Right lung (tissue), 10 donors: ENCODE data around the gene CIT. TPM values are rescaled to one million over a fixed set of nuclear protein-coding genes. Genes with fewer than 3 reads are reported as not detected.
"Not testable (repeated sequence)": the region's sequence is repeated elsewhere in the genome, so short reads cannot be mapped to it uniquely, and the experiment has no call there.

ENCODE experiments used
- DNase-seq, 2 donors: peaks; one replicate each; pipeline ENCODE4 v3.0.0-alpha.2; 2013
- long read RNA-seq, 8 donors: transcript quantifications; one replicate each; lab custom pipeline, GENCODE V29; 2026
- polyA plus RNA-seq, 5 donors: library from polyadenylated mRNA; unstranded; fragments of 120-200 nt; gene quantifications; one replicate each; pipeline versions ENCODE4 v1.2.1 to v1.2.3, GENCODE V29; 2013; ENCODE audit warnings: inconsistent platforms in 1 of 5, low replicate concordance in 1 of 5; ENCODE audit not compliant: insufficient read length in 5 of 5, insufficient read depth in 1 of 5

Gene CIT
- polyA plus RNA-seq, result 10 to 100 TPM; 14.5 to 28.9 (median 23.6) TPM
- long read RNA-seq, donor 1, result 0 reads
- long read RNA-seq, donor 2, result 0 reads
- long read RNA-seq, donor 3, partial matches to known transcripts, result 0 of 2 reads
- long read RNA-seq, donor 3, other reads (novel, unspliced or antisense), result 0 of 2 reads
- long read RNA-seq, donor 4, partial matches to known transcripts, result 0 of 1 reads
- long read RNA-seq, donor 4, other reads (novel, unspliced or antisense), result 0 of 1 reads
- long read RNA-seq, donor 5, result 0 reads
- long read RNA-seq, donor 6, partial matches to known transcripts, result 0 of 2 reads
- long read RNA-seq, donor 6, other reads (novel, unspliced or antisense), result 0 of 2 reads
- long read RNA-seq, donor 7, result 0 reads
- long read RNA-seq, donor 8, result 0 reads

- peak; percentile 89 to 93 for DNase-seq
Measured at GRCh38 chr12:119876761-119877638, at the start of gene CIT. TSS of gene CIT (minus strand) at chr12:119877320. CDS start at chr12:119876168, 1,152 bp downstream.

- DNase-seq, result no peak
Measured at GRCh38 chr12:119925269-119925668, 48.1 kb upstream of the CIT start.

GRCh38 chr12:119920064-119920463 is 42.9 kb upstream of the CIT start:
- no peak for DNase-seq

GRCh38 chr12:119915894-119916510 is 38.9 kb upstream of the CIT start:
- no peak for DNase-seq

- no peak for DNase-seq
Measured at GRCh38 chr12:119914666-119915065, 37.5 kb upstream of the CIT start.

- no peak for DNase-seq
Measured at GRCh38 chr12:119913536-119914330, 36.6 kb upstream of the CIT start.

- no peak for DNase-seq
Measured at GRCh38 chr12:119911182-119911581, 34.1 kb upstream of the CIT start.

- DNase-seq, result no peak
Measured at GRCh38 chr12:119910586-119910985, 33.5 kb upstream of the CIT start.

GRCh38 chr12:119902084-119902509 is 25.0 kb upstream of the CIT start:
- DNase-seq, result peak; percentile 17 to 31

- no peak for DNase-seq
Measured at GRCh38 chr12:119901670-119902069, 24.6 kb upstream of the CIT start.

GRCh38 chr12:119894916-119895315 is 17.8 kb upstream of the CIT start:
- no peak for DNase-seq

GRCh38 chr12:119892611-119893010 is 15.5 kb upstream of the CIT start:
- not testable (repeated sequence) for DNase-seq

- DNase-seq, result no peak
Measured at GRCh38 chr12:119885549-119885948, 8.4 kb upstream of the CIT start.

- not testable (repeated sequence) for DNase-seq
Measured at GRCh38 chr12:119883791-119884190, 6.7 kb upstream of the CIT start.

- no peak for DNase-seq
Measured at GRCh38 chr12:119883237-119883636, 6.1 kb upstream of the CIT start.

- DNase-seq, result no peak
Measured at GRCh38 chr12:119877639-119877948, 474 bp upstream of the CIT start.

- no peak for DNase-seq
Measured at GRCh38 chr12:119870457-119870856, 6.7 kb downstream of the CIT start.

- DNase-seq, result no peak
Measured at GRCh38 chr12:119869720-119870119, 7.4 kb downstream of the CIT start.

GRCh38 chr12:119868992-119869391 is 8.1 kb downstream of the CIT start:
- no peak for DNase-seq

GRCh38 chr12:119864591-119864990 is 12.5 kb downstream of the CIT start:
- no peak for DNase-seq

- no peak for DNase-seq
Measured at GRCh38 chr12:119859241-119859640, 17.9 kb downstream of the CIT start.
